Panc1 (cell line): ENCODE data around the gene C15orf40. TPM values are rescaled to one million over a fixed set of nuclear protein-coding genes. Genes with fewer than 3 reads are reported as not detected.
"Not testable (repeated sequence)": the region's sequence is repeated elsewhere in the genome, so short reads cannot be mapped to it uniquely, and the experiment has no call there.

ENCODE experiments used
- ATAC-seq: fragments of 200-7000 bp; cut with Tn5 transposase; 2 replicates; pipeline ENCODE4 v1.9.1; 2020; ENCODE audit warnings: mild to moderate bottlenecking, moderate library complexity
- BruUV-seq: library from RNA; stranded (reverse); fragments of 400-500 nt; replicated peaks from 2 replicates; lab custom pipeline; 2021; lab: Mats Ljungman, UMichigan
- CTCF ChIA-PET: fragments of 300-600 bp; sonication (Branson Sonifier 250); formaldehyde crosslinking; loops from one replicate; lab custom pipeline; 2022; ENCODE audit warnings: antibody characterized with exemption; lab: Charles Lee
- POLR2A ChIA-PET: fragments of 300-600 bp; sonication (Branson Sonifier 250); formaldehyde crosslinking; loops from one replicate; lab custom pipeline; 2022; ENCODE audit warnings: antibody characterized with exemption; lab: Charles Lee
- DNase-seq: peaks from one replicate; pipeline ENCODE4 v3.0.0-alpha.2; 2010; ENCODE audit warnings: low read depth, low spot score
- H3K27ac ChIP-seq: 2 replicates; pipeline ENCODE4 v1.5.1; 2011; ENCODE audit warnings: mild to moderate bottlenecking, low read length, inconsistent platforms
- H3K27me3 ChIP-seq: fragments of 200-500 bp; sonication (Bioruptor generic); 2 replicates; pipeline ENCODE4 v1.6.0; 2014; ENCODE audit warnings: low read length, inconsistent platforms; ENCODE audit not compliant: control insufficient read depth, insufficient read depth
- H3K36me3 ChIP-seq: fragments of 200-500 bp; sonication (Bioruptor generic); 2 replicates; pipeline ENCODE4 v1.5.1; 2014; ENCODE audit warnings: inconsistent platforms, mild to moderate bottlenecking, low read length, moderate library complexity; ENCODE audit not compliant: control insufficient read depth, insufficient read depth
- H3K4me1 ChIP-seq: 2 replicates; pipeline ENCODE4 v1.5.1; 2011; ENCODE audit warnings: inconsistent platforms, mild to moderate bottlenecking, low read length, moderate library complexity; ENCODE audit not compliant: control insufficient read depth, insufficient read depth
- H3K4me3 ChIP-seq, 2 experiments: 2 replicates each; pipeline ENCODE4 v1.5.1; 2011 to 2012; ENCODE audit warnings: low read depth in 2 of 2, low read length in 2 of 2, mild to moderate bottlenecking in 2 of 2, inconsistent platforms in 1 of 2, moderate library complexity in 1 of 2
- H3K9me3 ChIP-seq: fragments of 200-500 bp; sonication (Bioruptor generic); 2 replicates; pipeline ENCODE4 v1.5.1; 2014; ENCODE audit warnings: low read depth, mild to moderate bottlenecking, inconsistent platforms, low read length, moderate library complexity; ENCODE audit not compliant: control insufficient read depth, insufficient read depth
- POLR2AphosphoS5 ChIP-seq: IDR thresholded peaks from 2 replicates; pipeline ENCODE4 v1.6.1; 2012; ENCODE audit warnings: mild to moderate bottlenecking, low read depth, low read length, moderate library complexity
- SIN3A ChIP-seq: IDR thresholded peaks from 2 replicates; pipeline ENCODE4 v1.6.1; 2012; ENCODE audit warnings: low read depth, mild to moderate bottlenecking, low read length, moderate library complexity, borderline replicate concordance; ENCODE audit not compliant: insufficient read depth
- TCF7L2 ChIP-seq: IDR thresholded peaks from 2 replicates; pipeline ENCODE4 v1.6.1; 2011; ENCODE audit warnings: mild to moderate bottlenecking, low read depth, low read length, inconsistent platforms
- in situ Hi-C: cut with HindIII; loops from 2 replicates; pipeline ENCODE4 v1.10.0; 2016; ENCODE audit warnings: low sequenced_read_pairs, low pct_unique_long_range_greater_than_20kb
- intact Hi-C: fragments of 100-400 bp; cut with micrococcal nuclease; formaldehyde crosslinking; loops from one replicate; pipeline ENCODE4 v1.10.0; 2022; ENCODE audit not compliant: unreplicated experiment
- total RNA-seq: library from RNA; stranded (reverse); gene quantifications from one replicate; pipeline ENCODE4 v1.2.1, GENCODE V29; 2021; ENCODE audit not compliant: unreplicated experiment
- TF ChIP-seq, protein P1 (sequence below): fragments of 450-650 bp; IDR thresholded peaks from 2 replicates; pipeline ENCODE4 v1.5.1; 2017; ENCODE audit warnings: mild to moderate bottlenecking
- TF ChIP-seq, protein P2 (sequence below), 2 experiments: IDR thresholded peaks; 2 replicates each; pipeline ENCODE4 v1.6.1; 2011 to 2012; ENCODE audit warnings: low read depth in 2 of 2, control low read depth in 1 of 2, low read length in 1 of 2, mild to moderate bottlenecking in 1 of 2, moderate library complexity in 1 of 2; ENCODE audit not compliant: insufficient read depth in 1 of 2

C15orf40 gene
- total RNA-seq, 1 experiment from 2014 or later: 21.1 TPM

- ChIA-PET POLR2A (interaction anchor here (0.5 kb wide), 1 partner anchor 618 kb away, joined by 3 read pairs; no protein-coding TSS in a partner anchor), CTCF (no interaction called here)
- Histone ChIP-seq H3K36me3 (no peaks in the 10 kb centered on the region), H3K4me1 (no peaks in the 10 kb centered on the region), H3K27me3 (no peaks in the 10 kb centered on the region), H3K27ac (no peak overlapping the region), H3K4me3 (no peak overlapping the region), H3K9me3 (no peaks in the 10 kb centered on the region)
- DNase-seq: no peak
- no TSS peak for BruUV-seq
- intact Hi-C loops: no loop called here
- TF ChIP-seq, protein P1, sequence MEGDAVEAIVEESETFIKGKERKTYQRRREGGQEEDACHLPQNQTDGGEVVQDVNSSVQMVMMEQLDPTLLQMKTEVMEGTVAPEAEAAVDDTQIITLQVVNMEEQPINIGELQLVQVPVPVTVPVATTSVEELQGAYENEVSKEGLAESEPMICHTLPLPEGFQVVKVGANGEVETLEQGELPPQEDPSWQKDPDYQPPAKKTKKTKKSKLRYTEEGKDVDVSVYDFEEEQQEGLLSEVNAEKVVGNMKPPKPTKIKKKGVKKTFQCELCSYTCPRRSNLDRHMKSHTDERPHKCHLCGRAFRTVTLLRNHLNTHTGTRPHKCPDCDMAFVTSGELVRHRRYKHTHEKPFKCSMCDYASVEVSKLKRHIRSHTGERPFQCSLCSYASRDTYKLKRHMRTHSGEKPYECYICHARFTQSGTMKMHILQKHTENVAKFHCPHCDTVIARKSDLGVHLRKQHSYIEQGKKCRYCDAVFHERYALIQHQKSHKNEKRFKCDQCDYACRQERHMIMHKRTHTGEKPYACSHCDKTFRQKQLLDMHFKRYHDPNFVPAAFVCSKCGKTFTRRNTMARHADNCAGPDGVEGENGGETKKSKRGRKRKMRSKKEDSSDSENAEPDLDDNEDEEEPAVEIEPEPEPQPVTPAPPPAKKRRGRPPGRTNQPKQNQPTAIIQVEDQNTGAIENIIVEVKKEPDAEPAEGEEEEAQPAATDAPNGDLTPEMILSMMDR: no peak
- TF ChIP-seq, protein P2, sequence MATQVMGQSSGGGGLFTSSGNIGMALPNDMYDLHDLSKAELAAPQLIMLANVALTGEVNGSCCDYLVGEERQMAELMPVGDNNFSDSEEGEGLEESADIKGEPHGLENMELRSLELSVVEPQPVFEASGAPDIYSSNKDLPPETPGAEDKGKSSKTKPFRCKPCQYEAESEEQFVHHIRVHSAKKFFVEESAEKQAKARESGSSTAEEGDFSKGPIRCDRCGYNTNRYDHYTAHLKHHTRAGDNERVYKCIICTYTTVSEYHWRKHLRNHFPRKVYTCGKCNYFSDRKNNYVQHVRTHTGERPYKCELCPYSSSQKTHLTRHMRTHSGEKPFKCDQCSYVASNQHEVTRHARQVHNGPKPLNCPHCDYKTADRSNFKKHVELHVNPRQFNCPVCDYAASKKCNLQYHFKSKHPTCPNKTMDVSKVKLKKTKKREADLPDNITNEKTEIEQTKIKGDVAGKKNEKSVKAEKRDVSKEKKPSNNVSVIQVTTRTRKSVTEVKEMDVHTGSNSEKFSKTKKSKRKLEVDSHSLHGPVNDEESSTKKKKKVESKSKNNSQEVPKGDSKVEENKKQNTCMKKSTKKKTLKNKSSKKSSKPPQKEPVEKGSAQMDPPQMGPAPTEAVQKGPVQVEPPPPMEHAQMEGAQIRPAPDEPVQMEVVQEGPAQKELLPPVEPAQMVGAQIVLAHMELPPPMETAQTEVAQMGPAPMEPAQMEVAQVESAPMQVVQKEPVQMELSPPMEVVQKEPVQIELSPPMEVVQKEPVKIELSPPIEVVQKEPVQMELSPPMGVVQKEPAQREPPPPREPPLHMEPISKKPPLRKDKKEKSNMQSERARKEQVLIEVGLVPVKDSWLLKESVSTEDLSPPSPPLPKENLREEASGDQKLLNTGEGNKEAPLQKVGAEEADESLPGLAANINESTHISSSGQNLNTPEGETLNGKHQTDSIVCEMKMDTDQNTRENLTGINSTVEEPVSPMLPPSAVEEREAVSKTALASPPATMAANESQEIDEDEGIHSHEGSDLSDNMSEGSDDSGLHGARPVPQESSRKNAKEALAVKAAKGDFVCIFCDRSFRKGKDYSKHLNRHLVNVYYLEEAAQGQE (IDR thresholded peaks at IDR 0.05; ENCODE audit: insufficient read depth in 1 of 2, low read depth in 2 of 2, low read length in 1 of 2): no peak
- TF ChIP-seq TCF7L2 (no peak), SIN3A (no peak), POLR2AphosphoS5 (no peak)
- in situ Hi-C loops: no loop called here
- peak; percentile 60; the same call in 1 of the 2 replicates for ATAC-seq
Observed at GRCh38 chr15:82943176-82943575, 68.3 kb downstream of the C15orf40 start.

DNA sequence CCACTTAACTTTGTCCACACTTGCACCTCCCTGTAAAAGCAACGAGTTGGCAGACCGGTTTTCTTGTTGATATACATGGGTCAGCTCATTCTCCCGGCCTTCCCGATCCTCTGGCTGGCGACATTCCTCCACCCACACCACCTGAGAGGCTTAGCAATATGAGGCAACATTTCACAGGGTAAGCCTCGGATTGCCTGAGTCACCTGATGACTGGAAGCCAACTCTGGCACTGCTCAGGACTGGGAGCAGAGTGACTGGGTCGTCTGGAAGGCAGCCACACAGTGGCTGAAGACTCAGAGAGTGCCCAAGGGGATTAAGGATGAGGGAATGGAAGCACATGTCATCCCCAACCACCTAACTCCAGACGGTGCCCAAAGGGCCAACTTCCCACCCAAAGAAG is 68.7 kb downstream of the C15orf40 start:
- ATAC-seq: no peak
- in situ Hi-C loops (no loop called here), intact Hi-C loops (no loop called here)
- DNase-seq: no peak
- Histone ChIP-seq H3K4me3 (no peak overlapping the region), H3K9me3 (no peaks in the 10 kb centered on the region), H3K4me1 (no peaks in the 10 kb centered on the region), H3K27me3 (no peaks in the 10 kb centered on the region), H3K27ac (no peak overlapping the region), H3K36me3 (no peaks in the 10 kb centered on the region)
- BruUV-seq: no TSS peak
- ChIA-PET POLR2A (interaction anchor here (0.5 kb wide), 1 partner anchor 619 kb away, joined by 3 read pairs; no protein-coding TSS in a partner anchor), CTCF (no interaction called here)
- TF ChIP-seq TCF7L2 (no peak), POLR2AphosphoS5 (no peak), SIN3A (no peak)
- TF ChIP-seq, protein P2 (IDR thresholded peaks at IDR 0.05; ENCODE audit: insufficient read depth in 1 of 2, low read depth in 2 of 2, low read length in 1 of 2): no peak
- TF ChIP-seq, protein P1: no peak

GRCh38 chr15:82939678-82940077 is 71.8 kb downstream of the C15orf40 start:
- H3K27ac ChIP-seq, H3K4me3 ChIP-seq, POLR2A ChIA-PET, BruUV-seq, H3K9me3 ChIP-seq, H3K4me1 ChIP-seq, H3K27me3 ChIP-seq, DNase-seq, H3K36me3 ChIP-seq, in situ Hi-C loops, intact Hi-C loops, CTCF ChIA-PET, ATAC-seq: not testable (repeated sequence)
